Kidney capillary endothelial cell (primary cell): ENCODE measurements around the gene GRIN1.

Experiments used
- DNase-seq: peaks from one replicate; pipeline ENCODE4 v3.0.0-alpha.2; 2018; ENCODE audit warnings: low spot score

GRIN1 gene

GRCh38 chr9:137217276-137218211 is 78.6 kb downstream of the GRIN1 start:
- DNase-seq = no peak

GRCh38 chr9:137218212-137218753 is 79.3 kb downstream of the GRIN1 start:
- DNase-seq = no peak
